Measurements from ENCODE around the gene SPATA20.

- TF ChIP-seq CTCF (conservative IDR thresholded peaks at IDR 0.05; ENCODE audit: low read length) (no peak), EZH2phosphoT487 (IDR thresholded peaks at IDR 0.05; ENCODE audit: borderline replicate concordance, low read depth, low read length) (no peak)
Measured at GRCh38 chr17:50566886-50567285, 19.9 kb downstream of the SPATA20 start.

All from OCI-LY7 (cell line).